Mammary epithelial cell (primary cell): ENCODE measurements around the gene RHOD.

Experiments used
- EZH2 ChIP-seq: IDR thresholded peaks from 2 replicates; pipeline ENCODE4 v1.6.1; 2012; ENCODE audit warnings: low read length, inconsistent platforms, borderline replicate concordance
- TF ChIP-seq, protein P1 (sequence below), 2 donors: IDR thresholded peaks in 1 of 2; conservative IDR thresholded peaks in 1 of 2; 2 replicates each; pipeline ENCODE4 v1.5.1; 2011 to 2012; ENCODE audit warnings: inconsistent platforms in 2 of 2, low read length in 2 of 2, mild to moderate bottlenecking in 2 of 2, control low read depth in 1 of 2, low read depth in 1 of 2; ENCODE audit not compliant: insufficient read depth in 1 of 2; ENCODE audit errors: extremely low read depth in 1 of 2

DNA sequence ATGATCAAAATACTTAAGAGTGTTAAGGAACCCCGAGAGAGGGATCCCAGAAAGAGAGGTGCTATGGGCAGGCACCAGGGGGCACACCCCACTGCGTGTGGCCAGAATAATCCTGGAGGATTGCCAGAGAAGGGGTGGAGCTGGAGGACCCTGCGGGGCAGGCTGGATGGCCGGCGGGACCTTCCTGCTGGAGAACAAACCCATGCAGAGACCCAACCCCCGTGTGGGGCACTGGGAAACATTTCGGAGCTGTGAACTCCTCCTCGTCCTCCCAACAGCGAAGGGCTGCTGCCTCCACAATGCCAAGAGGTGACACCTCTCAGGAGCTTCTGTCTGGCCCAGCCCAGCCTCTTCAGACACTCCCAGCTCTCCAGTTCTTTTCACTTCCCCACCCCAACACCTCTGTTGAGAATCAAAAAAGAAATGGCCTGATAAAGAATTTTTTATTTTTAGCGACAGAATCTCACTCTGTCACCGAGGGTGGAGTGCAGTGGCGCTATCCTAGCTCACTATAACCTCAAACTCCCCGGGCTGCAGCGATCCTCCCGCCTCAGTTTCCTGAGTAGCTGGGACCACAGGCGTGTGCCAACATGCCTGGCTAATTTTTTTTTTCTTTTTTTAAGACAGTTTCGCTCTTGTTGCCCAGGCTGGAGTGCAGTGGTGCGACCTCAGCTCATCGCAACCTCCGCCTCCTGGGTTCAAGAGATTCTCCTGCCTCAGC, 25.6 kb downstream of the RHOD start:
- TF ChIP-seq, protein P1, sequence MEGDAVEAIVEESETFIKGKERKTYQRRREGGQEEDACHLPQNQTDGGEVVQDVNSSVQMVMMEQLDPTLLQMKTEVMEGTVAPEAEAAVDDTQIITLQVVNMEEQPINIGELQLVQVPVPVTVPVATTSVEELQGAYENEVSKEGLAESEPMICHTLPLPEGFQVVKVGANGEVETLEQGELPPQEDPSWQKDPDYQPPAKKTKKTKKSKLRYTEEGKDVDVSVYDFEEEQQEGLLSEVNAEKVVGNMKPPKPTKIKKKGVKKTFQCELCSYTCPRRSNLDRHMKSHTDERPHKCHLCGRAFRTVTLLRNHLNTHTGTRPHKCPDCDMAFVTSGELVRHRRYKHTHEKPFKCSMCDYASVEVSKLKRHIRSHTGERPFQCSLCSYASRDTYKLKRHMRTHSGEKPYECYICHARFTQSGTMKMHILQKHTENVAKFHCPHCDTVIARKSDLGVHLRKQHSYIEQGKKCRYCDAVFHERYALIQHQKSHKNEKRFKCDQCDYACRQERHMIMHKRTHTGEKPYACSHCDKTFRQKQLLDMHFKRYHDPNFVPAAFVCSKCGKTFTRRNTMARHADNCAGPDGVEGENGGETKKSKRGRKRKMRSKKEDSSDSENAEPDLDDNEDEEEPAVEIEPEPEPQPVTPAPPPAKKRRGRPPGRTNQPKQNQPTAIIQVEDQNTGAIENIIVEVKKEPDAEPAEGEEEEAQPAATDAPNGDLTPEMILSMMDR (conservative IDR thresholded peaks at IDR 0.05 in 1 of 2, IDR thresholded peaks at IDR 0.05 in 1 of 2; ENCODE audit: extremely low read depth in 1 of 2, insufficient read depth in 1 of 2, low read depth in 1 of 2, low read length in 2 of 2): peak in 1 of 2 donors; percentile 24
- no peak for TF ChIP-seq EZH2
